ENCODE measurements around the gene C10orf90. TPM values are rescaled to one million over a fixed set of nuclear protein-coding genes. Genes with fewer than 3 reads are reported as not detected.
"Not testable (repeated sequence)": the region's sequence is repeated elsewhere in the genome, so short reads cannot be mapped to it uniquely, and the experiment has no call there.

The C10orf90 gene
- total and polyA plus RNA-seq, 7 donors: 0.01 to 0.39 (median 0.07) TPM; not detected in 4

DNA sequence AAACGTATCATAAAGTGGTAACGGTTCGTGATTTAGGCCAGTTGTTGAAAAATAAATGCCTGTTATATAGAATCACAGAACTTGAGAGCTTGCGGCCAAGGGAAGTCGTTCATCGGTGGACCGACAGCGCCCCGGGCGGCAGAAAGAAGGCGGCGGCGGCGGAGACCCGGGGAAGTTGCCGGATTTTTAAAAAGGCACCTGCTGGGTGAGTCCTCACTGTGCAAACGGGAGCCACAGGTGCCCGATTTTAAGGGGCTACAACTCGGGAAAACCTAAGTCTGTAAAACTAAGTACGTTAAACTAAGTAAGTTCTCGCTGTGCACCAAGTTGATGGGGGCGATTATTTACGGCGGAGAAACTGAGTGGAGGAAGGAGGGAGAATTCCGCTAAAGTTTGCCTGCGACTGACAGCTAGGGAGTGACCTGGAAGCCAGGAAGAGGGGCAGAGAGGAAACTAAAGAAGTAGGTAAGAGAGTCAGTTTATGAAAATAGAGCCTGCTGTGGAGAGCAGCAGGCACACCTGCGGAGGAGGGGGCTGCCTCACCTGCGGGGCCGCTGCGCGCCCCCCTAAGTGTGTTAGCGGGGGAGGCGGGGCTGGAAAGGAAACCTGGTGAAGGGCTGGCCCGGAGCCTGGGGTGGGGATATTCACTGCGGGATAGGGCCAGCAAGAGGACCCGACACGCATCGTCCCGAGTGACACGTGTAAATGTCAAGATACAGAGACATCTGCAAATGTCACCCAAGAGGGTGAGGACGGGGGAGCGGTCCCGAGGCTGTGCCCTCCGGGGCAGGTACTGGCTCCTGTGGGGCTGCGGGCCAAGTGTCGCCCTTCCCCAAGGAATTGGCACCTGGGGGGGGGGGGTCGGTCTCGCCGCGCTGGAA, 283.2 kb downstream of the C10orf90 start:
- H3K9me3 ChIP-seq: no peaks in the 10 kb centered on the region
- intact Hi-C loops (cut with DNase I): loop anchor here in 1 of 2 donors (5.0 kb wide), 1 partner anchor 400 kb away; no protein-coding TSS in a partner anchor
- peaks cover 0 to 45% (median 20%) of the 10 kb centered on the region in 3 donors for H3K27me3 ChIP-seq (ENCODE audit: insufficient read depth in 3 of 3, low read length in 2 of 3)
- ATAC-seq: peak in 1 of 4 donors; percentile 48
- 1 to 2% (median 2%) methylated on average over 45 to 50 of the region's 50 CpGs for WGBS, 3 donors
- no peaks in the 10 kb centered on the region for H3K4me1 ChIP-seq
- TF ChIP-seq, protein P1, sequence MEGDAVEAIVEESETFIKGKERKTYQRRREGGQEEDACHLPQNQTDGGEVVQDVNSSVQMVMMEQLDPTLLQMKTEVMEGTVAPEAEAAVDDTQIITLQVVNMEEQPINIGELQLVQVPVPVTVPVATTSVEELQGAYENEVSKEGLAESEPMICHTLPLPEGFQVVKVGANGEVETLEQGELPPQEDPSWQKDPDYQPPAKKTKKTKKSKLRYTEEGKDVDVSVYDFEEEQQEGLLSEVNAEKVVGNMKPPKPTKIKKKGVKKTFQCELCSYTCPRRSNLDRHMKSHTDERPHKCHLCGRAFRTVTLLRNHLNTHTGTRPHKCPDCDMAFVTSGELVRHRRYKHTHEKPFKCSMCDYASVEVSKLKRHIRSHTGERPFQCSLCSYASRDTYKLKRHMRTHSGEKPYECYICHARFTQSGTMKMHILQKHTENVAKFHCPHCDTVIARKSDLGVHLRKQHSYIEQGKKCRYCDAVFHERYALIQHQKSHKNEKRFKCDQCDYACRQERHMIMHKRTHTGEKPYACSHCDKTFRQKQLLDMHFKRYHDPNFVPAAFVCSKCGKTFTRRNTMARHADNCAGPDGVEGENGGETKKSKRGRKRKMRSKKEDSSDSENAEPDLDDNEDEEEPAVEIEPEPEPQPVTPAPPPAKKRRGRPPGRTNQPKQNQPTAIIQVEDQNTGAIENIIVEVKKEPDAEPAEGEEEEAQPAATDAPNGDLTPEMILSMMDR (IDR thresholded peaks at IDR 0.05): peak; percentile 47
- no peak overlapping the region for H3K27ac ChIP-seq
- peak; percentile 55 to 58 for DNase-seq
- H3K4me3 ChIP-seq: peak overlapping the region; percentile 56
- no peaks in the 10 kb centered on the region for H3K36me3 ChIP-seq (ENCODE audit: insufficient read depth in 1 of 2, low read depth in 1 of 2)

DNA sequence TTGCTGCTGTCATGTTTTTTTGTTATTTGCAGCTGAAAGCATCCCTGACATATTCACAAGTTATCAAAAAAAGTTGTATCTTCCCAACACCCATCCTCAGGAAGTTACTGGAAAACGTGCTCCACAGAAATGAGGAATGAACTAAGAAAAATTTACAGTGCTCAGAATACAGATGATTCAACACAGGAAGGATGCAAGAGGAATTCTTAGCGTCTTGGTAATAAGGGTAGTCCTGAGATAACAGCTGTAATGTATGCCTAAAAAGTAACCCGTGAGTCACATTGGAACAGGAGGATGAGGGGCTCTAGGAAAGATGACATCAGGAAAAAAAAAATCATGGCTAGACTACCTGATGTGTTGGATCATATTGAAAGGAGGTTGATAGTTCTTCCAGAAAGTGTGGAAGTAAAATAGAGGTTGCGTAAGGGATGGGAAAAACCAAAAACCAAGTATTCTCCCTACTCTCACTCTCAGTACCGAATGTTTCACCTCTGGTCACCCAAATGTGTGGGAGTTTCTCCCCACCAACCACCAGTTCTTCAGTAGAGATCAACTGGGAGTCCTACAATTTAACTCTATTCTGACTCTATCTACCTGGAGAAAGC, 286.1 kb downstream of the C10orf90 start:
- DNase-seq: no peak
- Histone ChIP-seq H3K9me3 (no peaks in the 10 kb centered on the region), H3K27ac (no peak overlapping the region), H3K4me1 (no peaks in the 10 kb centered on the region), H3K4me3 (no peak overlapping the region), H3K36me3 (ENCODE audit: insufficient read depth in 1 of 2, low read depth in 1 of 2) (no peaks in the 10 kb centered on the region), H3K27me3 (ENCODE audit: insufficient read depth in 3 of 3, low read length in 2 of 3) (peaks cover 0 to 45% (median 20%) of the 10 kb centered on the region in 3 donors)
- intact Hi-C loops (cut with DNase I): no loop called here
- TF ChIP-seq, protein P1 (IDR thresholded peaks at IDR 0.05): no peak
- WGBS, 3 donors: 87 to 92% (median 89%) methylated on average over 5 of the region's 5 CpGs
- ATAC-seq: no peak

DNA sequence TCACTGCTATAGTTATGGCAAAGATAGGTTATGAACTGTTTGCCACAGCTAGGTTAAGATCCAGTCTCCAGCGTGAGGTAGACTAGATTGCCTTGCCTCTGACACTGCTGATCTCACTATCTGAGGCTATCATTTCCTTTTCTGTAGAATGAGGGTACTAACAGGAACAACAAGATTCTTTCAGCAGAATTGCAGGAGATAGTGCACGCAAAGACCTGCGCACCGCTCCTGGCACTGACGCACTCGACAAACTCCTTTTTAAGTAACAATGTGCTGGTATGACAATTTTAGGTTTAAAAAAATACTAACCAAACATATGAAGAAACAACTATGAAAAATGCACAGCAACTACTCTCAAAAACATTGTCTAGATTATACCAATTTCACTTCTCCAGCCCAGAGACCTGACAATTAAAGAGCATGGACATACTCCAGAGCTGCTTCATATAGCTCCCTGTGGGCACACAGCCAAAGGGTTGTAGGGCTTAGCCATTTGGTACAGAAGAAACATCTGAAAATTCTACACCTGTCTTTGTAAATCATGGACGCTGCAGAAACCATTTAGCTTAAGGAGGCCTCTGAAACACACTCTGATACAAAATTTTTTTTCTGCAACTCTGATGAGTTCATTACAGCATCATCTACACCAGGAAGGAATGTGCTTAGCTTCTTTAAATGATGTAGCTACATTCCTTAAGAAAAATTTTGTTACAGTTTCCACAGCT, 290.0 kb downstream of the C10orf90 start:
- Histone ChIP-seq H3K36me3 (ENCODE audit: insufficient read depth in 1 of 2, low read depth in 1 of 2) (no peaks in the 10 kb centered on the region), H3K9me3 (no peaks in the 10 kb centered on the region), H3K27me3 (ENCODE audit: insufficient read depth in 3 of 3, low read length in 2 of 3) (peaks cover 0 to 10% (median 0%) of the 10 kb centered on the region in 3 donors), H3K4me1 (no peaks in the 10 kb centered on the region), H3K4me3 (no peak overlapping the region), H3K27ac (no peak overlapping the region)
- intact Hi-C loops (cut with DNase I): no loop called here
- TF ChIP-seq, protein P1 (IDR thresholded peaks at IDR 0.05): no peak
- no peak for ATAC-seq
- no peak for DNase-seq
- 84 to 87% (median 85%) methylated on average over 7 of the region's 7 CpGs for WGBS, 3 donors

DNA sequence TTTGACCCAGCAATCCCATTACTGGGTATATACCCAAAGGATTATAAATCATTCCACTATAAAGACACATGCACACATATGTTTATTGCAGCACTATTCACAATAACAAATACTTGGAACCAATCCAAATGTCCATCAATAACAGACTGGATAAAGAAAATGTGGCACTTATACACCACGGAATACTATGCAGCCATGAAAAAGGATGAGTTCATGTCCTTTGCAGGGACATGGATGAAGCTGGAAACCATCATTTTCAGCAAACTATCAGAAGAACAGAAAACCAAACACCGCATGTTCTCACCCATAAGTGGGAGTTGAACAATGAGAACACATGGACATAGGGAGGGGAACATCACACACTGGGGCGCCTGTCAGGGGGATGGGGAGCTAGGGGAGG, 291.3 kb downstream of the C10orf90 start:
- H3K27ac ChIP-seq; intact Hi-C loops (cut with DNase I); H3K4me1 ChIP-seq; DNase-seq; H3K4me3 ChIP-seq; H3K27me3 ChIP-seq (ENCODE audit: insufficient read depth in 3 of 3, low read length in 2 of 3); ATAC-seq; H3K9me3 ChIP-seq; H3K36me3 ChIP-seq (ENCODE audit: insufficient read depth in 1 of 2, low read depth in 1 of 2): not testable (repeated sequence)
- 95 to 98% (median 95%) methylated on average over 3 of the region's 3 CpGs for WGBS, 3 donors

GRCh38 chr10:126376956-126377355, 293.5 kb downstream of the C10orf90 start:
- H3K4me3 ChIP-seq: no peak overlapping the region
- no peaks in the 10 kb centered on the region for H3K27me3 ChIP-seq (ENCODE audit: insufficient read depth in 3 of 3, low read length in 2 of 3)
- ATAC-seq: no peak
- no peaks in the 10 kb centered on the region for H3K36me3 ChIP-seq (ENCODE audit: insufficient read depth in 1 of 2, low read depth in 1 of 2)
- TF ChIP-seq, protein P1 (IDR thresholded peaks at IDR 0.05): no peak
- peaks cover 4% of the 10 kb centered on the region for H3K9me3 ChIP-seq
- WGBS, 3 donors: 62 to 81% (median 67%) methylated on average over 2 of the region's 2 CpGs
- DNase-seq: no peak
- no peaks in the 10 kb centered on the region for H3K4me1 ChIP-seq
- no peak overlapping the region for H3K27ac ChIP-seq
- intact Hi-C loops (cut with DNase I): no loop called here

Data from psoas muscle (tissue), 8 donors.